ENCODE data around the gene PYY.

Gene PYY

DNA sequence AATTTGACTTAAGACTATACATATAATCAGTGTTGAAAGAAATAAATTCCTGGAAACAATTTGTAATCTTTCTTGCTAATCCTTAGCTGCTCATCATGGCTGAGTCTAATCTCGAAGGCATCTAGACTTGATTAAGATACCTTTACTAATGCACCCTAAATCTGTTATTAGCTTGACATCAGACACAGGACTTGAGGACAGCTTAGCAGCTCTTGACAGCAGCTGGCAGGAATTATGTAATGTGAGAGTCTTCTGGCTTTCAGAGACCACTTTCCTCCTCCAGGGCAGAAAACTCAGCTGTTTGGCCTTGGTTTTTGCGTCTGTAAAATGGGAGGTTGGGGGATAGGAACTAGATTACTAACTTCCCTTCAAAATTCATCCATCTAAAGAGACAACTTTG, 39.3 kb downstream of the PYY start:
- DNase-seq (no peak), ATAC-seq (no peak)

DNA sequence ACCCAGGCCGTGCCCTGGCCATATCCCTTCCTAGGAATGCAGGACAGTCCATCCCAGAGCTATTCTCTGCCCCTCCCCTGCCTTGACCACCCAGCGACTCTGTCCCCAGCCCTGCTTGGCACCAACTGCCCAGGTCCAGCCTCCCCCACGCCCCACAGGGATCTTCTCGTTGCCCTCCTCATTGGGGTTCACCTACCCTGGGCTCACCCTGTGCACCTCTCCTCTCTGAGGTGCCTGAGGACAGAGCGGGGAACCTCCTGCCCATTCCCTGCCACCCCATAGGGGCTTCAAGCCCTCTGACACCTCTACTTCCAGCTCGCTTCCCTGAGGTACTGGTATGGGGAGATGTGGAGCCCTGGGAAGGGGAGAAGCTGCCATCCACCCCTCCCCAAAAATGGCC, 40.2 kb downstream of the PYY start:
- ATAC-seq: no peak
- DNase-seq: no peak

DNA sequence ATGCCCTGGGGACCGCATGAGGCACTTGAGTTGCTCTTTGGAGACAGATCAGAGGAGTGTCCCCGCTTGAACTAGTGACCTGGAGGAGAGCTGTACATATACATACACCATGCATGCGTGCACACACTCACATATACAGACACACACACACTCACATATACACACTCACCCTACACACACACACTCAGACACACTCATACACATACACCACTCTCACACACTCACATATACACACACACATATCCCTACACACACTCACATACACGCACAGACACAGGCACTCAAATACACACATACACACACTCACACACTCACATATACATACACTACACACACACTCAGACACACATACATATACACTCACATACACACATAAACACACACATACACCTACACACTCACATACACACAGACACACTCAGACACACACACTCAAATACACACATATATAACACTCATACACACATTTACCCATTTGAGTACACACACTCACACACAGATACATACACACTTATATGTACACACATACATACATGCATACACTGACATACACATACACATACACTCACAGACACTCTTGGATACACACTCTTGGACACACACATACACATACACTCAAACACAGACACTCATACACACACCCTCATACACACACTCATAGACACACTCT, 41.0 kb downstream of the PYY start:
- DNase-seq (no peak), ATAC-seq (no peak)

DNA sequence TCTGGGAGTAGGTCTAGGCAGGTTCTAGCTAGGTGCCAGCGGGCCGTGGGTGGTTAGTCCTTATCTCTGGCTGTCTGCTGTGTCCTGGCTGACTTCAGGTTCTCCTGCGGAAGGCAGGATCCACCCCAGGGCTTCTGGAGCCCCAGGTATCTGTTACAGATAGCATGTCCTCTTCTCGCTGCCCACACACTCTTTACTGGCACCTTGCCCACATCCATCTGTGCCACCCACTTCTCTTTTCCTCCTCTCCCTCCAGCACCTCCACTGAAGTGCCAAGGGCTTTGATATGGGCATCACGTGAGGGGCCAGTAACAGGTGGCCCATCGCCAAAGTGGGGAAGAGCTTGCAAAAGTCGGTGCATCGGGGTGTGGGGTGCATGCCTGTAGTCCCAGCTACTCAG, 41.8 kb downstream of the PYY start:
- DNase-seq (no peak), ATAC-seq (no peak)

DNA sequence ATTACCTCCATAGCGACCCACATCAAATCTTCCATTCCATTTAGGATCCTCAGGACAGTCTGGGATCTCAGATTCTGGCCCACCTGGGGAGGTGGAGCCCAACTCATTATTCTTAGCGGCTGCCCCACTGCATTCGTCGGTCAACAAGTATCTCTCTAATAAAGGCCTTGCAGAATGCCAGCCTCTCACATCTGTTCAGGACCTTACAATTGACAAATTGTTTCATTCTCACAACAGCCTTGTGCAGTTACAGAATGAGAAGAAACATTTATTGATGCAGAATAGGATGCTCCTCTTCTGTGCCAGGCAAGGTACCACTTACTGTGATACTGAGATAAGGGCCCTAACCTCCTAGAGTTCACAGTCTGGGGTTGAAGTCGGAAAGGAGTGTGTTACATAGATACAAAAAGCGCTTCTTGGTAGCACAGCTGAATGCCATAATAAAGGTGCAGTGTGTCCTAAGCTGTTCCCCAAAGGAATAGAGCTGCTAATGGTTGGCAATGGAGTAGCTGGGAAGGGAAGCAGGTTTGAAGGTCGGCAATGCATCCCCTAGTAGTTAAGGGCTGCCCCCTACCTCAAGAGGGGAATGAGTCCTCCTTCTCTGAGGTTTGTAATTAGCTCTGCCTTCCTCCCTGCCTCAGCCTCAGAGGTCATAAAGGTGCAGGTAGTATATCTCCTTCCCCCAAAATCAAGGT, 44.1 kb downstream of the PYY start:
- no peak for DNase-seq
- no peak for ATAC-seq

DNA sequence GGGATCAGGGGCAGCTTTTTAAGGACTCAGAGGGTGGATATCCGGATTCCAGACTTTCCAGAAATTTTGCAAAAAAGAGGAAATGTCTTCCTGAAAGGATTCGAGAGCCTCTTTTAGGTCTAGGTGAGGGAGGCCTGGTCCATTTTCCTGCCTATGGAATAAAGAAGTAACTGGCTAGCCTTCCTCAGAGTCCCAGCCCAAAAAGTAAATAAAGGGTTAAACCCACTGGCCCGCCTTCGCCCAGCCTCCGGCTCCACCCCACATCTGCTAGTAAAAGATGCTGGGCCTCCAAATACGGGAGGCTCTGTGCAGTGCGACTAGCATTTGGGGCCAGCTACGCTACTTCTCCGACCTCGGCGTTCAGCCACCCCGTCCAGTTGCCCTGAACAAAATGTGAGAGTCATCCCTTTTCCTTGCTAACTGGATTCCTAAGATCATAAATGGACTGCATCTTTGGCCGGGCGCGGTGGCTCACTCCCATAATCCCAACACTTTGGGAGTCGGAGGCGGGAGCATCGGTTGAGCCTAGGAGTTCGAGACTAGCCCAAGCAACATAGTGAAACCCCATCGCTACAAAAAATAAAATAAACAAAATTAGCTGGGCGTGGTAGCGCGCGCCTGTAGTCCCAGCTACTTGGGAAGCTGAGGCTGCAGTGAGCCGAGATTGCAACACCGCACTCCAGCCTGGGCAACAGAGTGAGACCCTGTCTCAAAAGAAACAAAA, 45.6 kb downstream of the PYY start:
- no peak for ATAC-seq
- DNase-seq: peak; percentile 30

DNA sequence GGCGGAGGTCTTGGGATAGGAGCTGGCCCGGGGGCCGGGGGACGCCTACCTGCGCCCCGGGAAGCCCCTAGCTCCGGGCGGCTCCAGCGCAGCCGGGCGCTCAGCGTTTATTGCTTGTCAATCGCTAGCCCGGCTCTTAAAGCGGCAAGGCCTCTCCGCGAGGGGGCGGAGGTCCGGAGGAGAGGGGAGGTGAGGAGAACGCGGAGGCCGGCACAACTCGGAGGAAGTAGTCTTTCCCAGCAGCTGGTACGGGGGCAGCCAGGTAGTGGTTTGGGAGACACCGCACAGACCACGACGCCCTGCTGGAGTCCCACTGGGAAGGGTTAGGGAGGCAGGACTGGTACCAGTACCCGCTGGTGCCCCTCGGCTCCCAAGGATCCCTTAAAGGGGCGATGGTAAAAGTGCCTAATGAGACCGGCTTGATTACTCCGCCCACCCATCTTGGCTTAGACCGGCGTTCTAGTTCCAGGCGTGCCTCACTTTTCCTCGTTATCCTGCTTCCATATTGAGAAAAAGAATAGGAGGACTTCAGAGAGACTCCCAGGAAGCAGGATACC, 46.2 kb downstream of the PYY start, which contains the start of gene MPP2:
TSS of gene MPP2 (minus strand) at position 112 of the 557 bp plus-strand sequence. CDS start 3,076 bp downstream, outside the sequence.
- DNase-seq (peak; percentile 58), ATAC-seq (peak; percentile 42)

DNA sequence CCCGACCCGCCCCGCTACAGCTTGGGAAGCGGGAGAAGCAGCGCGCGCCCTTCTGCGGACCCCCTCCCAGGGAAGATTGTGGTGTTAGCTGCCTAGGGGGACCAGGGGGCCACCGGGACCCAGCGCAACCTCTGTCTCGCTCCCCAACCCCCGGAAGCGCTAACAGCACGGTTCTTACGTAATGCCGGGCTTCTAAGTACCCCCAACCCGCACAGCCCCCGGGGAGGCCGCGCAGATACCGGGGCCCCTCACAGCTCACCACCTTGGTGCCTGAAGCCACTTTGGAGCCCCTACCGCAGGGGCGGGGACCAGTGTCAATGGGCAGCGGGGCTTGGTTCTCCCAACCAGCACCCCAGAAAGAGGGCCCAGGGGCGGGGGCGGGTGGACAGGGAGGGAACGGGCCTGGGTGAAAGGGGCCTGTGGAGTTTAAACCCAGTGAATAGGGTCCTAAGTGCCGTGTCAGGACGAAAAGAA, 46.8 kb downstream of the PYY start:
- no peak for ATAC-seq
- DNase-seq: no peak

DNA sequence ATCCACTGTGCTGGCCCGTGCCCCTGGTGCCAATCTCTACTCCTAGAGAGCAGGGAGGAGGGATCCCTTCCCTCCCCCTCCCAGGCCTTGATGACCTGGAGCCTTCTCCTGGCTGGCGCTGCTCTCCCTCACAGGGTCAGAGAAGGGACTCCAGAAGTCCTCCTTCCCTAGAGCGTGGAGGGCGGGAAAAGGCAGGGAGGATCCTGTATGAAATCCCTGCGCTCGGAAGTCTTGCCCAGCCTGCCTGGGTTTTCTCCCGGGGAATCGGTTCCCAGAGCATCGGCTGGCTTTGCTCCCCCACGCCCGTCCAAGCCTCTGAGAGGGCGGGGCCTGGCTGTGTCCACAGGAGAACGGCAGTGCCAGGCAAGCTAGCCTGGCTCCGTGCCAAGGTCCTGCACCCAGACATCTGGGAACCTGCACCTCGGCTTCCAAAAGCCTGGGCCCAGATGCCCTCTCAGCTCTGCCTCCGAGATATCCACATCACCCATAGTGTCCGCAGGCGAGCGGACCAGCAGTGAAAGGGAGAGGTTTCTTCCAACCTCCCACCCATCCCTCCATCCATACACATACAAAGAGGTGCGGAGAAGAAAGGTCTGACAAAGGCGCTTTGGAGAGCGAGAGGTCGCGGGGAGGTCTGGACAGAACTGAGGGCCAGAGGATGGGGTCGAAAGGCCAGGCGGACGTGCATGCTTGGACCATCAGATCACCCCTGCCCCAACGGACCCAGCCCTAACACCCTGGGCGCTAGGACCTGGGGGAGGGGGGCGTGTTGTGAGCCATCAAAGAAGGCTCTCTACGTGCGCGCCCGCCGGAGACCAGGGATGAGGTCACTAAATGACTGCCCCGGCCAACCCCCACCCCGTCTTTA, 47.5 kb downstream of the PYY start:
- no peak for ATAC-seq
- DNase-seq: peak; percentile 48

DNA sequence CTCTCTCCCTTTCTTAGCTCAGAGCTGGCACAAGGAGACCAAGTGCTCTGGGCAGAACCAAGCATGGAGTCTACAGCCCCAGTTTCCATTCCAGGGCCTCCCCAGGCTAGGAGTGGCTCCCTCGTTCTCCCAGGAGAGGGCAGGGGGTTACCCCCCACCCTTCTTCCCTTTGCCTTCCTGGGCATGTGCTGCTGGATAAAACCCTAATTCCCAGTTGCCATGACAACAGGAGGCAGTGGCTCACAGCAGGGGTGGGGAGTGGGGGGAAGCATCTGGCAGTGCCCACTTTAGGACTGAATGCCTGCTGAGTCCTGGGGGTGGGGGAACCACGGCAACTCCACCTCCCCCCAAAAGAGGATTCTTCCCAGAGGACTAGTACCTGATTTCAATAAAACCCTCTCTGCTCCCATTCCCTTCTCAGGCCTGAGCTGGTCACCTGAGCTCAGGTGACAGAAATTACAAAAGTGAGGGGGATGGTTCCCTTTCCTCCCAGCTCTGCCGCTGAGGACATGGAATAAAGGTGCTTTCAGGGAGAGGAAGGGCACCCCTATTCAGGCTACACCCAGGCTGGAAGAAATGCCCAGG, 48.2 kb downstream of the PYY start:
- DNase-seq (no peak), ATAC-seq (no peak)

All from stimulated activated naive CD8-positive, alpha-beta T cell treated with anti-CD3 and anti-CD28 coated beads, Interleukin-15, Interleukin-2, amounts not matched to agents 100 U/mL and 50 U/mL, for 24 hours (primary cell).